GM12892 (cell line): Measurements from ENCODE around the gene GDPD5.

Source experiments
- POLR2A ChIP-seq: IDR thresholded peaks from 2 replicates; pipeline ENCODE4 v1.6.1; 2011; ENCODE audit warnings: low read depth, low read length, control low read depth
- POLR2AphosphoS5 ChIP-seq: IDR thresholded peaks from 2 replicates; pipeline ENCODE4 v1.6.1; 2011; ENCODE audit warnings: low read depth, low read length, control low read depth

GRCh38 chr11:75502138-75502537 lies 23.6 kb downstream of the GDPD5 start:
- TF ChIP-seq POLR2A (no peak), POLR2AphosphoS5 (no peak)
